ENCODE data around the gene NCAPD2.

Gene NCAPD2

DNA sequence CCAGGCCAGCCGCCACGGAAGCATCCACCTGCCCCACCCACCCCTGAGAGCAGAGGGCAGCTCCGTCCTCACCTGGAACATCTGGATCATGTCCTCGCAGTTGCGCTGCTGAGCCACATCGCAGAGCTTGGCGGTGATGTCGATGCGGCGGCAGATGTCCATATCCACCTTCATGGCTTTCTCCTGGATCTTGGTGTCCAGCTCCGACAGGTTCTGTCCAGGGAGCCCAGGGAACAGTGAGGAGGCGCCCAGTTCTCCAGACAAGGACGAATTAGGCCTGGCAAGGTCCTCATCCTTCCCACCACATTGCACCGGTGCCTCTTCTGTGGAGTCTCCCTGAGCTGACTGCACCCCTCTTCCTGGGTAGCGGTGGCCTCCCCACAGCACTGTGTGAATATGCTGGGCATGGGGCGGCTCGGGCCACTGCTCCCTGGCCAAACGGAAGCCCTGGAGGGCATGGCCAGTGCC, 55.8 kb downstream of the NCAPD2 start:
- TF ChIP-seq, protein P1, sequence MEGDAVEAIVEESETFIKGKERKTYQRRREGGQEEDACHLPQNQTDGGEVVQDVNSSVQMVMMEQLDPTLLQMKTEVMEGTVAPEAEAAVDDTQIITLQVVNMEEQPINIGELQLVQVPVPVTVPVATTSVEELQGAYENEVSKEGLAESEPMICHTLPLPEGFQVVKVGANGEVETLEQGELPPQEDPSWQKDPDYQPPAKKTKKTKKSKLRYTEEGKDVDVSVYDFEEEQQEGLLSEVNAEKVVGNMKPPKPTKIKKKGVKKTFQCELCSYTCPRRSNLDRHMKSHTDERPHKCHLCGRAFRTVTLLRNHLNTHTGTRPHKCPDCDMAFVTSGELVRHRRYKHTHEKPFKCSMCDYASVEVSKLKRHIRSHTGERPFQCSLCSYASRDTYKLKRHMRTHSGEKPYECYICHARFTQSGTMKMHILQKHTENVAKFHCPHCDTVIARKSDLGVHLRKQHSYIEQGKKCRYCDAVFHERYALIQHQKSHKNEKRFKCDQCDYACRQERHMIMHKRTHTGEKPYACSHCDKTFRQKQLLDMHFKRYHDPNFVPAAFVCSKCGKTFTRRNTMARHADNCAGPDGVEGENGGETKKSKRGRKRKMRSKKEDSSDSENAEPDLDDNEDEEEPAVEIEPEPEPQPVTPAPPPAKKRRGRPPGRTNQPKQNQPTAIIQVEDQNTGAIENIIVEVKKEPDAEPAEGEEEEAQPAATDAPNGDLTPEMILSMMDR (conservative IDR thresholded peaks at IDR 0.05; ENCODE audit: control insufficient read depth, insufficient read depth, low read depth, low read length): no peak
- no peak for DNase-seq (ENCODE audit: low read depth)
- no peak overlapping the region for H3K4me3 ChIP-seq (ENCODE audit: control insufficient read depth, low read depth, low read length)

DNA sequence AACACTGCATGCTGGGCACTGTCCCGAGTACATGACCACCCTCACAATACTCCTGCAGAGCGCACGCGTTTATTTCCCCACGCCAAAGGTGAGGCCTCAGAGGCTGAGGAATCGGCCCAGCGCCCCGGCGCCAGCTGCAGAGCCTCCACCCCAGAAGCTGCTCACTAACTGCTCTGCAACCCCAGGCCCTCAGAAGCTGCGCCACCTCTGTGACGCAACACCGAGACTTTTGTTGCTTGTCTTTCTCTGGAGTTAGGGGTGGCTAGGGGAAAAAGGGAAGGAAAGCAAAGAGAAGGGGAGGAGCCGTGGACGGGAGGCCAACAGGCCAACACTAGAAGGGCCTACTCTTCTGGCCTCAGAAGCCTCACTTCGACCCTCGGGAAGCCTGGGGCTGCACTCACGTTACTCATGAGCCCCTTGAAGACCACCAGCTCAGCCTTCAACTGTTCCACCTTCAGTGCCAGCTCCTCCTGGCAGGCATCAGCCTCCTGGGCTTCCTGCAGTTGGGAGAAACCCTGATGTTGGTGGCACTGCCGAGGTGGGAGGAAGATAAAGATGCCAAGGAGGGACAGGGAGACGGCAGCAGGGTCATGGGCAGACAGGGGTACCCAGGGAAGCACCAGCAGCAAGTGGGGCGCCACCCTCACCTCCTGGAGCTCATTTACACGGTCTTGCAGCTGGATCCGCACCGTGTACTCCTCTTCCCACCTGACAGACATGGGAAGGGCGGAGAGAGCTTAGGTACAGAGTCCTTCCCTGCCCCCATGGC, 56.6 kb downstream of the NCAPD2 start:
- TF ChIP-seq, protein P1 (conservative IDR thresholded peaks at IDR 0.05; ENCODE audit: control insufficient read depth, insufficient read depth, low read depth, low read length): no peak
- no peak for DNase-seq (ENCODE audit: low read depth)
- no peak overlapping the region for H3K4me3 ChIP-seq (ENCODE audit: control insufficient read depth, low read depth, low read length)

DNA sequence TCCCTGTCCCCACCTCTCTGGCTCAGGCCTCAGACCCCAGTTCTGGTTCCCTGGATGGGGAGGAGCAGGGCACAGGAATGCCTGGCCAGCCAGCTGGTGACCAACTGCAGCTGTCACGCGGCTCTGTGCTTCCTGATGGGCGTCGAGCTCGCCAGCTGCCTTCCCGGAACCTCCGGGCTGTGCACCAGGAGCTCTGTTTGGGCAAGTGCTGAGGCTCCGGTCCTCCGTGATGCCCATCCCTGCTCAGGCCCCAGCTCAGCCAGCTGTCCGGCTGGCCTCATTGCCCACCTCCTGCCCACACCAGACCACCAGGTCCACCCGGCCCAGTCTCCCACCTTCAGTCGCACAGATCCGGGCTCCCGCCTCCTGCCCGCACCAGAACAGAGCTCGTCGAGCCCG, 57.2 kb downstream of the NCAPD2 start:
- TF ChIP-seq, protein P1 (conservative IDR thresholded peaks at IDR 0.05; ENCODE audit: control insufficient read depth, insufficient read depth, low read depth, low read length): no peak
- DNase-seq (ENCODE audit: low read depth): no peak
- H3K4me3 ChIP-seq (ENCODE audit: control insufficient read depth, low read depth, low read length): no peak overlapping the region

DNA sequence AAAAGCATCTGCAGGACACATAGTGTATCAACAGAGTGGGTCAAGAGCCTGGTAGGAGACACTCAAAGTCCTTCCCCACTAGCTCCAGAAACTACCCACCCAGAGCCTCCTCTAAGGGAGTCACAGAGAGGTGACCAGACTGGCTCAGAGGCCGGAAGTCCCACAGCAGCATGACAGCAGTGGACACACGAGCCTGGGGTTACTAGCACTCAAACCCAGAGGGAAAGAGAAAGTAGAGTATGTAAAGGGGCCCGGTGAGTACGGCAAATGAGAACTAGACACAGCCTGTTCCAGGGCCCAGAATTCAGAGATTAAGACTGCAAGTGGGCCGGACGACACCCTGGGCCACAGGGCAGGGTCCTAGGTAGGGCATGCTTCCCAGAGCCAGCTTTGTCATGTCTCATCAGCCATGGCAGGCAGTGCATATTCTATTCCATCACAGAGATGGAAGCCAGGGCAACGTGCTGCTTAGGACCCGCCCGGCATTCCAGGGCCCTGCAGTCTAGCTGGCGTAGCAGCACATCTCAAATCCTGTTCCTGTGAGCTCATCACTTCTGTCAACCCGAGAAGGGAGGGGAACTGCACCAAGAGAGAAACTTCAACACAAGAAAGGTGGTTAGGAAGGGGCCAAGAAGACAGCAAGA, 57.7 kb downstream of the NCAPD2 start:
- peak; percentile 73 for DNase-seq (ENCODE audit: low read depth)
- TF ChIP-seq, protein P1 (conservative IDR thresholded peaks at IDR 0.05; ENCODE audit: control insufficient read depth, insufficient read depth, low read depth, low read length): no peak
- H3K4me3 ChIP-seq (ENCODE audit: control insufficient read depth, low read depth, low read length): peak overlapping the region; percentile 17

DNA sequence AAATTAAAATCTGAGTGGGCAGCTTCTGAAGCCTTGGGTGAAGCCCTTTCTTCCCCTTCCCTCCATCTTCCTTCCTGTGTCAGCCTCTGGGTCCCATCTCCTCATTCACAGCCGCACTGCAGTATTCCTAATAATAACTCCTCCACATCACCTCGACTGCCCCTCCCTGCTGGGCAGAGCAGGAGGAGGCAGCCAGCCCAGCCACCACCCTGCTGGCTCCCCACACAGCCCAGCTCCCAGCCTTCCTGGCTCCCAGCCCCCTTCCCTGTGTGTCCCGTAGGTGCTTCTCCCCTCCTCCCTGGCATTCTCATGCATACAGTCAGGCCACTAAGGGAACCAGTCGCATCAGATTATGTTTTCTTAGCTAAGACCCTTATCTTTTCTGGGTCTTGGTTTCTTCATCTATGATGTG, 58.2 kb downstream of the NCAPD2 start:
- DNase-seq (ENCODE audit: low read depth): no peak
- H3K4me3 ChIP-seq (ENCODE audit: control insufficient read depth, low read depth, low read length): peak overlapping the region; percentile 17
- TF ChIP-seq, protein P1 (conservative IDR thresholded peaks at IDR 0.05; ENCODE audit: control insufficient read depth, insufficient read depth, low read depth, low read length): no peak

DNA sequence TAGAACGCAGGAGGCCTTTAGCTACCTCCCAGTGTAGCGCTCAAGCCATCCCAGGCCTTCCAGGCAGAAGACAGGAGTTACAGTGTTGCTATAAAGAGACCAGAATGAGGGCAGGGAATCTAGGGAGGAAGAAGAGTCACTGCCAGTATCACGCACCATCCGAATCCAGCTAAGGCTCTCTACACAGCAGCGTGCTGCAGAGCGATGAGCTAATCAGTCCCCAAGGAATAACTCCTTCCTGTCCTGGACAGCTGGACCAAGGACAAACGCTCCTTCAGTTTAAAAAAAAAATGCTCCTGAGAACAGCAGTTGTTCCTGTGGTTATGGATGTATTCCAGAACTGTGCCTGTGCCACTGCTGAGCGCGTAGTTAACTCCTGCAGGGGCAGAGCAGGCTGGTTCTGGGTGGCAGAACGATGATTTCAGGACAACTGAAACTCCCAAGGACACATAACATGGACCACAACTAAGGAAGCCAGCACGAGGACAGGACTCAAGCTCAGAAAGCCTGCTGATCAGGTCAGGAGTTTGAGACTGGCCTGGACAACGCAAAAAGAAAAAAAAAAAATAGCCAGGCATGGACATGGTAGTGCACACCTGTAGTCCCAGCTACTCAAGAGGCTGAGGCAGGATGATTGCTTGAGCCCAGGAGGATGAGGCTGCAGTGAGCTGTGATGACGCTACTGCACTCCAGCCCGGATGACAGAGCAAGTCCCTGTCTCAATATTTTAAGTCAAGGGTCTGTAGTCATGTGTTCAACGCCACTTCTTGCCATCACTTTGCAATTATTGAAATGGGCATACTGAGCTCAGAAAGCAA, 59.4 kb downstream of the NCAPD2 start:
- TF ChIP-seq, protein P1 (conservative IDR thresholded peaks at IDR 0.05; ENCODE audit: control insufficient read depth, insufficient read depth, low read depth, low read length): no peak
- peak; percentile 94 for DNase-seq (ENCODE audit: low read depth)
- peak overlapping the region; percentile 68 for H3K4me3 ChIP-seq (ENCODE audit: control insufficient read depth, low read depth, low read length)
